GM23248 (cell line): ENCODE results near the gene NIPBL.

Experiments used
- EZH2 ChIP-seq: fragments of 200-600 bp; sonication (generic); IDR thresholded peaks from 2 replicates; pipeline ENCODE4 v1.6.1; 2018; ENCODE audit warnings: antibody characterized with exemption, mild to moderate bottlenecking; ENCODE audit not compliant: insufficient read depth, poor library complexity, severe bottlenecking
- EZH2phosphoT487 ChIP-seq: fragments of 200-600 bp; sonication (generic); IDR thresholded peaks from 2 replicates; pipeline ENCODE4 v1.6.1; 2018; ENCODE audit warnings: antibody characterized with exemption, moderate library complexity, mild to moderate bottlenecking, low read depth; ENCODE audit not compliant: insufficient read depth

GRCh38 chr5:36900283-36900682 is 23.7 kb downstream of the NIPBL start:
- TF ChIP-seq EZH2 (no peak), EZH2phosphoT487 (no peak)
